GM12864 (cell line): ENCODE measurements around the gene PGA5.

Experiments
- DNase-seq: peaks from one replicate; pipeline ENCODE4 v3.0.0-alpha.2; 2011; ENCODE audit warnings: low read depth
- H3K4me3 ChIP-seq: 2 replicates; pipeline ENCODE4 v1.5.1; 2011; ENCODE audit warnings: mild to moderate bottlenecking, low read depth, low read length, control low read depth
- TF ChIP-seq, protein P1 (sequence below): IDR thresholded peaks from 2 replicates; pipeline ENCODE4 v1.5.1; 2011; ENCODE audit warnings: low read depth, mild to moderate bottlenecking, moderate library complexity, low read length, control low read depth, inconsistent platforms; ENCODE audit errors: missing control alignments

Gene PGA5

GRCh38 chr11:61287338-61287977, 46.5 kb downstream of the PGA5 start:
- H3K4me3 ChIP-seq = no peak overlapping the region
- no peak for DNase-seq
- TF ChIP-seq, protein P1, sequence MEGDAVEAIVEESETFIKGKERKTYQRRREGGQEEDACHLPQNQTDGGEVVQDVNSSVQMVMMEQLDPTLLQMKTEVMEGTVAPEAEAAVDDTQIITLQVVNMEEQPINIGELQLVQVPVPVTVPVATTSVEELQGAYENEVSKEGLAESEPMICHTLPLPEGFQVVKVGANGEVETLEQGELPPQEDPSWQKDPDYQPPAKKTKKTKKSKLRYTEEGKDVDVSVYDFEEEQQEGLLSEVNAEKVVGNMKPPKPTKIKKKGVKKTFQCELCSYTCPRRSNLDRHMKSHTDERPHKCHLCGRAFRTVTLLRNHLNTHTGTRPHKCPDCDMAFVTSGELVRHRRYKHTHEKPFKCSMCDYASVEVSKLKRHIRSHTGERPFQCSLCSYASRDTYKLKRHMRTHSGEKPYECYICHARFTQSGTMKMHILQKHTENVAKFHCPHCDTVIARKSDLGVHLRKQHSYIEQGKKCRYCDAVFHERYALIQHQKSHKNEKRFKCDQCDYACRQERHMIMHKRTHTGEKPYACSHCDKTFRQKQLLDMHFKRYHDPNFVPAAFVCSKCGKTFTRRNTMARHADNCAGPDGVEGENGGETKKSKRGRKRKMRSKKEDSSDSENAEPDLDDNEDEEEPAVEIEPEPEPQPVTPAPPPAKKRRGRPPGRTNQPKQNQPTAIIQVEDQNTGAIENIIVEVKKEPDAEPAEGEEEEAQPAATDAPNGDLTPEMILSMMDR = no peak

GRCh38 chr11:61290905-61291690, 50.1 kb downstream of the PGA5 start:
- no peak for DNase-seq
- TF ChIP-seq, protein P1 = peak; percentile 40
- no peak overlapping the region for H3K4me3 ChIP-seq

DNA sequence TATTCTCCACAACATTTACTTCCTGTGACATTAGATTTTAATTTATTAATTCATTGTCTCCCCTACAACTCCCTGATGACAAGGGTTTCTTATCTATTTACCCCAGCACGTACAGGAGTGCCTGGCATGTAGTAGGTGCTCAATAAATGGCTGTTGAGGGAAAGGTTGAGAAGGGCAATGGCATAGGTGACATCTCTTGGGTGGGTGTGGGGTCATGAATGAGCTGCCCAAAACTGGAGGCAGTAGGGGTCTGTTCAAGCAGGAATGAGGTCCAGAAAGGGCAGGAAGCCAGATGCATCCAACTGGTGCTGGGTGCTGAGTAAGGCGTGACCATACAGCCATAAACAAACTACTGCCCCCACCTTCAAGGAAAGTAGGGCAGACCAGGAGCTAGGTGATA, 51.4 kb downstream of the PGA5 start:
- H3K4me3 ChIP-seq = no peak overlapping the region
- DNase-seq = no peak
- TF ChIP-seq, protein P1 = no peak

GRCh38 chr11:61293867-61294716, 53.1 kb downstream of the PGA5 start:
- peak overlapping the region; percentile 52 for H3K4me3 ChIP-seq
- TF ChIP-seq, protein P1 = no peak
- DNase-seq = no peak

DNA sequence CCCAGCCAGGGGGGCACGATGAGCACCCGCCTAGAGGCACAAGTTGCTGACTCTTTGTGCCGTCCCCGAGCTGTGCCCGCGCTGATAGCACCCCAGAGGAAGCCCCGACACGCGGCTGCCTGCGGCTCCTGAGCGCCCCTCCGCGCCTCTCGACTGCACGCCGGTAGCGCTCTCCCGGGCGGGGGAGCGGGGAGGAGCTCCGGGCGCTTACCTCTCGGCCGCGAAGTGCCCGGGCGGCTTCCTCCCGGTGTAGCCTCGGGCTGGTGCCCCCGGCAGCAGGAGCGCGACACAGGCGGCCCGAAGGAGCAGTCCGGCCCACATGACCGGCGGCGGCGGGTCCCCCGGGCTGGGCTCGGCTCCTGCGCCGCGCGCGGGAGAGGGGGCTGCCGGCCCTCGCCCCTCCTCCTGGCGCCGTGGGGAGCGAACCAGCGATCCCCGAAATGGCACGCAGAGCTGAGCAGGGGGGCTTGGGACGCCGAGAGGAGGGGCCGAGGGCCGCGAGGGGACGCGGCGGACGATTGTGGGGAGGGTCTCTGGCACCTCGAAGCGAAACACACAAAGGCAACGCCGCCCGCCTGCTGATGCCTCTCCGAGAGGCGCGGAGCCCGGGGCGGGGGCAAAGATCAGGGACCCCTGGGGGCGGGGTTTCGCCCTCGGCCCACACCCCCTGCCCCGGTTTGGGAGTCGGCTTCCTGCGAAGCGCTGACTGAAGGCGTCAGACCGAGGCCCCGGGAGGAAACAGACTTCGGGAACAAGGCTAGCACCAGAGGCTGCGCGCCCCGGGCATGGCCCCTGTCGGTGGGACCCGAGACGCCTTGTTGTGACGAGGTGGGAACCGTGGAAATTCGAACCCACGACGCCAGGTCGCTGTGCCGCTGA, 54.0 kb downstream of the PGA5 start, which contains the start of gene VWCE:
VWCE (minus strand) TSS at position 600 of the 879 bp plus-strand sequence; CDS start at position 321, 279 bp downstream.
- H3K4me3 ChIP-seq = peak within 1 kb of the TSS; percentile 52

More for the DNA sequence above, 54.0 kb downstream of the PGA5 start, which contains the start of gene VWCE:
- DNase-seq = no peak
- TF ChIP-seq, protein P1 = peak; percentile 42
